NCI-H526 (cell line): Measurements from ENCODE around the gene ARHGAP33.

Experiments
- DNase-seq, 2 experiments: peaks; one replicate each; lab custom pipeline; 2025; lab: John Stamatoyannopoulos, UW

The ARHGAP33 gene

GRCh38 chr19:35775298-35776101 is at the start of gene ARHGAP33:
Gene ARHGAP33, plus strand, starts transcription at chr19:35775564. Its CDS starts 95 bp downstream, at chr19:35775659.
- DNase-seq: peak; percentile 97 to 100

GRCh38 chr19:35727053-35727955 is 48.1 kb upstream of the ARHGAP33 start:
- DNase-seq: no peak

DNA sequence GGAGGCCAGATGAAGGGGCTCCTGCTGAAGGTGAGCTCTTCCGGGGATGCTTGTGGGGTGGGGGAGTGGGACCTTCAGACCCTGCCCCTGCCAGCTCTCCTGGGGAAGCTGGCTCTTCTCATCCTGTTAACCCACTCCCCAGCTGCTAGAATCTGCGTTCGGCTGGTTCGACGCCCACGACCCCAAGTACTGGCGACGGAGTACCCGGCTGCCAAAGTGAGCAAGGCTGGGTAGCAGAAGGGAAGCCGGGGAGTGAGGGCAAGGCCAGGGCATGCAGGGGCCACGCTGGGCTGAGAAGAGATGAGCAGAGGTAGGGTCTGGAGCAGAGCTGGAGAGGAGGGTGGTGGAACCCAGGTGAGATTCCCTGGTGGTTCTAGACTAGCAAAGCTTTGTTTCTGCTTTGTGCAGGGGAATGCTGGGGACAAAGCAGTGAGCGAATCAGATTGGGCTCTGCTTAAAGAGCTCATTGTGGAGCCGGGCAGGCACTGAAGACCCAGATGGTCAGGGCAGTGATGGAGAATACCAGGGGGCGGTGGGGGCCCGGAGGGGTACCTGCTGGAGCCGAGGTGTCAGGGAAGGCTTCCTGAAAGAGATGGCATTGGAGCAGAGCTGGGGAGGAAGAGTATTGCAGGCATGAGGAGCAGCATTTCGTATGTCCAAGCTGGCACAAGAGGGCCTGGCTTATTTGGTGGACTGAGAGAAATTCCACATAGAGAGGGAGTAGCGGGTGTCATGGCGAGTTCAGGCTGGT is 47.2 kb upstream of the ARHGAP33 start:
- no peak for DNase-seq

- DNase-seq: no peak
Observed at GRCh38 chr19:35729021-35729420, 46.3 kb upstream of the ARHGAP33 start.

DNA sequence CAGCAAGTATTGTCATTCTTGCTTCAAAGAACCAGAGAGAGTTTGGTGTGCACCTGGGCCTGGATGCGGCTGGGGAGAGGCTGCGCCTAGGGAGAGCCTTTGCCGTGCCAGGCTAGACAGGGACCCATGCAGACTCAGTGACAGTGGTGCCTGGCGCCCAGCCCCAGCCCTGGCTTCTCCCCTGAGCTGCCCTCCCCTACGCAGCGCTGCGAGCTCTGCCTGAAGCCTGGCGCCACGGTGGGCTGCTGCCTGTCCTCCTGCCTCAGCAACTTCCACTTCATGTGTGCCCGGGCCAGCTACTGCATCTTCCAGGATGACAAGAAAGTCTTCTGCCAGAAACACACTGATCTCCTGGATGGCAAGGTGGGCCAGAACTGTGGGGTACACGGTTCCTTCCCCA is 45.6 kb upstream of the ARHGAP33 start:
- no peak for DNase-seq

GRCh38 chr19:35730326-35730725 is 45.0 kb upstream of the ARHGAP33 start:
- DNase-seq: no peak

GRCh38 chr19:35731353-35731752 is 44.0 kb upstream of the ARHGAP33 start:
- no peak for DNase-seq

DNA sequence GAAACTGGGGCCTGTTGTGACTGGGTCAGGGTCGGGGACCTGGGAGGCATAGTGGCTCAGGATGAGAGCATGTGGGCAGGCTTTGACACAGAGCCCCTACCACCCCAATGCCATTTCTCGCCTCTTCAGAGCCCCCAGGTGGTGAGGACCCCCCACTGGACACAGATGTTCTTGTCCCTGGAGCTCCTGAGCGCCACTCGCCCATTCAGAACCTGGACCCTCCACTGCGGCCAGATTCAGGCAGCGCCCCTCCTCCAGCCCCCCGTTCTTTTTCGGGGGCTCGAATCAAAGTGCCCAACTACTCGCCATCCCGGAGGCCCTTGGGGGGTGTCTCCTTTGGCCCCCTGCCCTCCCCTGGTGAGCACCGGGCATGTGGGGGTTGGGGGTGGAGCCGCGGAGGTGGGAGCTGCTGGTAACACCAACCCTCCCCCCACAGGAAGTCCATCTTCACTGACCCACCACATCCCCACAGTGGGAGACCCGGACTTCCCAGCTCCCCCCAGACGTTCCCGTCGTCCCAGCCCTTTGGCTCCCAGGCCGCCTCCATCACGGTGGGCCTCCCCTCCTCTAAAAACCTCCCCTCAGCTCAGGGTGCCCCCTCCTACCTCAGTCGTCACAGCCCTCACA is 43.5 kb upstream of the ARHGAP33 start:
- no peak for DNase-seq

GRCh38 chr19:35732540-35733179 is 42.7 kb upstream of the ARHGAP33 start:
- no peak for DNase-seq

DNA sequence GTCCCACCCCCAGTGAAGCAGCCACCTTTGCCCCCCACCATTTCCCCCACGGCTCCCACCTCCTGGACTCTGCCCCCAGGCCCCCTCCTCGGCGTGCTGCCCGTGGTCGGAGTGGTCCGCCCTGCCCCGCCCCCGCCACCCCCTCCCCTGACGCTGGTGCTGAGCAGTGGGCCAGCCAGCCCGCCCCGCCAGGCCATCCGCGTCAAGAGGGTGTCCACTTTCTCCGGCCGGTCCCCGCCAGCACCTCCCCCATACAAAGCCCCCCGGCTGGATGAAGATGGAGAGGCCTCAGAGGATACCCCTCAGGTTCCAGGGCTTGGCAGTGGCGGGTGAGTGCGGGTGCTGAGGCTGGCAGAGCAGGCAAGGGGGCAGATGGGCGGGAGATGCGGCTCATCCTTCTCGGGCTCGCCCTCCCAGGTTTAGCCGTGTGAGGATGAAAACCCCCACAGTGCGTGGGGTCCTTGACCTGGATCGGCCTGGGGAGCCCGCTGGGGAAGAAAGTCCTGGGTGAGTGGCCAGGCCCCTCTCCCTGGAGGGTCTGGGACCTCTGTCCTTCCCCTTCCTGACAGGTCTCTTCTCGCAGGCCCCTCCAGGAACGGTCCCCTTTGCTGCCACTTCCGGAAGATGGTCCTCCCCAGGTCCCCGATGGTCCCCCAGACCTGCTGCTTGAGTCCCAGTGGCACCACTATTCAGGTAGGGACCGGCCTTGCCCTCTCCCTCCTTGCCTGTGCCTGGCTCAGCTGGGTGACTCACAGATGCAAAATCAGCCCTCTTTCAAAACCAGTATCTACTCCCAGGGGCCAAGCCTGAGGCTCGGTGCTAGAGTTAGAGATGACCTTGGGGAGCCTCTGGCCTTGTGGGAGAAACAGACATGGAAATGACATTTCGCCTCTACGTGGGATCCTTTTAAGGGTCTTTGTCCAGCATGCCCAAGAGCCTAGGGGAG is 41.9 kb upstream of the ARHGAP33 start:
- no peak for DNase-seq

DNA sequence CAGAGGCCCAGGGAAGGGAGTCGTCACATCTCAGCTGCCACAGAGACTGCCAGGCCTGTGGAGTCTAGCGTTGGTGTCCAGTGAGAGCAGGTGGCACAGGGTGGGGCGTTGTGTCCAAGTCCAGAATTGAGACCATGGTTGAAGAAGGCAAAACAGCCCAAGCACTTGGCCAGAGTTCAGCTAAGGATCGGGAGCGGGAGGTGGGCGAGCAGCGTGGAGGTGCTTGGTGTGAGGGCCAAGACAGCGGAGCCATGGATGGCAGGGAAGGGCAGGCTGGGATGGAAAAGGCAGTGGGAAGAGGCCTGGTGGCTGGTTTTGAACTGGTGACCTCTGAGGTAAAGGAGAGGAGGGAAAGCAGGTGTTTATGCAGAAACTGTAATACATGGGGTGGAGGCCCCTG is 41.1 kb upstream of the ARHGAP33 start:
- DNase-seq: no peak

DNA sequence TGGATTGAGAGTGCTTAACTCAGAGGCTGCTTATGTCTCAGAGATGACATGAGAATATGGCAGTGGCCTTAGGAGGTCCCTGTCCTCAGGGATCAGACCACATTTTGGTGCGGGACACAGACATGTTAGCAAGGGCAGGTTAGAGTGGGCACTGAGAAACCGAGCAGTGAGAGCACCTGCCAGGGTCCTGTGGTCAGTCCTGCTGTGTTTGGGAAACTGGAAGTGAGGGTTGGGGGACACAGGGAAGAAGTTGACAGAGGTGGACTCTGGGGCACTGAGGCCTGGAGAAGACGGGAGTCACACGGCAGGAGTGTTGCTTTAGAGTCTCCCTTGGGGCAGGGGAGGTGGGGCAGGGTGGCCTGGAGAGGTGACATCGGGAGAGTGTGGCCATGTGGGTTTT is 40.5 kb upstream of the ARHGAP33 start:
- DNase-seq: no peak

GRCh38 chr19:35736913-35737886 is 38.2 kb upstream of the ARHGAP33 start:
- peak in 1 of 2 experiments; percentile 26 for DNase-seq

GRCh38 chr19:35738021-35738886 is 37.1 kb upstream of the ARHGAP33 start:
- DNase-seq: no peak

DNA sequence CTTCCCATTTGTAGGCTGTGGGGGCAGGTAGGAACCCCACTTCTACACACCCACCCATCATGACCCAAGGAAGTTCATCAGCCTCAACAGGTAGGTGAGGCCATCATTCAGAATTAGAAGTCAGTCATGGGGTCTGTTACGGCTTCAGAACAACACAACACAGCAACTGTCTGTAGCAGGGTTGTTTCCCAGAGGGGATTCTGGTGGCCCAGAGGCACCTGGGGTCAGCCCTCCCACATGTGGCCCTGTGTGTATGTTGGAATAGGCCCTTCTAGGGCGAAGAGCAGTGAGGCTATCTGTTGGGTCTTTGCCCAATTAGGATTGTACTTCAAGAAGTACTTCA is 36.5 kb upstream of the ARHGAP33 start:
- no peak for DNase-seq

GRCh38 chr19:35739275-35740107 is 35.9 kb upstream of the ARHGAP33 start:
- DNase-seq: peak in 1 of 2 experiments; percentile 35

DNA sequence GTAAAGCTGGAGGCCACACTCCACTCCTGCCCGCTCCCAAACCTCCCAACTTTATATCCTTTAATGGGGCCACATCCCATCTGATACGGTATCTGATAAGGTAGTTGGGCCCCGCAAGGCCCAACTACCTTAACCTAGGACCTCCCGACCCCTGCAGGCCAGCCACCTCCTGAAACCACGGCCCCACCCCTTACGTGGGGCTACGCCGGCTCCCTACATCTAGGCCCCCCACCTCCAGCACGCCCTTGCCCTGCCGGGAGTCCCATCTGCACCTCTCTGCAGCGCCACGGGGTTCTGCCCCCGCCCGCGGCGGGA is 35.3 kb upstream of the ARHGAP33 start:
- DNase-seq: no peak
